Natural killer cell treated with Interleukin-12 subunit alpha and Interleukin-12 subunit beta and Interleukin-15 and Interleukin-18, amount 100 ng/mL, for 72 hours (primary cell): Measurements from ENCODE around the gene SAT1. TPM values are rescaled to one million over a fixed set of nuclear protein-coding genes. Genes with fewer than 3 reads are reported as not detected.

Source experiments
- ATAC-seq, 2 donors: fragments of 150-1000 bp; cut with Tn5 transposase in 1 of 2; sonication (Bioruptor Pico), chemical (Tn5 transposase) in 1 of 2; 2 replicates each; pipeline ENCODE4 v1.10.0; 2021
- DNase-seq: peaks from one replicate; pipeline ENCODE4 v3.0.0; 2022; ENCODE audit warnings: low spot score
- H3K27ac Mint-ChIP-seq, 2 donors: 1 replicate in 1 of 2; 2 replicates in 1 of 2; pipeline ENCODE4 v1.8.0; 2022; ENCODE audit warnings: mixed read lengths in 2 of 2, mild to moderate bottlenecking in 1 of 2, moderate library complexity in 1 of 2
- H3K27me3 Mint-ChIP-seq, 2 donors: 1 replicate in 1 of 2; 2 replicates in 1 of 2; pipeline ENCODE4 v1.8.0; 2022; ENCODE audit warnings: mixed read lengths in 2 of 2
- H3K36me3 Mint-ChIP-seq: one replicate; pipeline ENCODE4 v1.8.0; 2022; ENCODE audit warnings: mixed read lengths
- H3K4me1 Mint-ChIP-seq, 2 donors: 1 replicate in 1 of 2; 2 replicates in 1 of 2; pipeline ENCODE4 v1.8.0; 2022; ENCODE audit warnings: low read depth in 2 of 2, mixed read lengths in 2 of 2, mild to moderate bottlenecking in 1 of 2
- H3K4me3 Mint-ChIP-seq: one replicate; pipeline ENCODE4 v1.8.0; 2022; ENCODE audit warnings: mixed read lengths
- H3K9me3 Mint-ChIP-seq: 2 replicates; pipeline ENCODE4 v1.8.0; 2022; ENCODE audit warnings: mixed read lengths
- total RNA-seq, 2 donors: library from RNA; stranded (reverse); gene quantifications; one replicate each; pipeline ENCODE4 v1.2.3, GENCODE V29; 2022

SAT1 gene
- total RNA-seq, 2 donors from 2014 or later: 122 to 135 TPM

DNA sequence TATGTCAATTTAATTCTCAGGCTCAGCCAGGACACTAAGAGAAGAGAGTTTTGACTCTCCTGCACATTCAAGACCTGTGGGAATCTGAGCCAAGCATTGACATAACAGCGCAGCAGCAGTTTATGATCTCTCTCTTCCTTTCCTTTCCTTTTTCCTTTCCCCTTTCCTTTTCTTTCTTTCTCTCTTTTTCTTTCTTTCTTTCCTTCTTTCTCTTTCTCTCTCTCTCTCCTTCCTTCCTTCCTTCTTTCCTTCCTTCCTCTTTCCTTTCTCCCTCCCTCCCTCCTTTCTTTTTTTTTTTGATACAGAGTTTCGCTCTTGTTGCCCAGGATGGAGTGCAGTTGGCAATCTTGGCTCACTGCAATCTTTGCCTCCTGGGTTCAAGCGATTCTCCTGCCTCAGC lies 21.6 kb downstream of the SAT1 start:
- Mint-ChIP-seq H3K27me3 (peaks cover 0 to 5% of the 10 kb centered on the region in 2 donors), H3K4me3 (no peak overlapping the region), H3K36me3 (no peaks in the 10 kb centered on the region), H3K9me3 (no peaks in the 10 kb centered on the region), H3K4me1 (peaks cover 0 to 3% of the 10 kb centered on the region in 2 donors), H3K27ac (no peak overlapping the region)
- DNase-seq (no peak), ATAC-seq (no peak)

DNA sequence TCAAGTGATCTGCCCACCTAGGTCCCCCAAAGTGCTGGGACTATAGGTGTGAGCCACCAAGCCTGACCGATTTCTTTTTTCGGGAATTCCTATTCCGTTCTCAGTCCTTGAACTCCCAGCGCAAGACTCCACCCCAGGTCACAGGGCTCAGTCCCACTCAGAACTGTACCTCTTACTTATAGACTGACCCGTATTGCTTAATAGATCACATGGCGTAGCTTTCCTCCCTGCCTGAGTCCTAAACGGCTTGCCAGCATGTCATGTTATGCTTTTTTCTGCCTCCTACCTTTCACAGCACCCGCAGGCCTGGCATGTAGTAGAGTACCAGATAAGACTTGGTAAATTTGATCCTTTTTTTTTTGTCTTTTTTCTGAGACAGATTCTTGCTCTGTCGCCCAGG lies 22.4 kb downstream of the SAT1 start:
- Mint-ChIP-seq H3K27me3 (peaks cover 0 to 5% of the 10 kb centered on the region in 2 donors), H3K9me3 (no peaks in the 10 kb centered on the region), H3K27ac (no peak overlapping the region), H3K4me3 (no peak overlapping the region), H3K4me1 (peaks cover 0 to 3% of the 10 kb centered on the region in 2 donors), H3K36me3 (no peaks in the 10 kb centered on the region)
- DNase-seq (no peak), ATAC-seq (no peak)

DNA sequence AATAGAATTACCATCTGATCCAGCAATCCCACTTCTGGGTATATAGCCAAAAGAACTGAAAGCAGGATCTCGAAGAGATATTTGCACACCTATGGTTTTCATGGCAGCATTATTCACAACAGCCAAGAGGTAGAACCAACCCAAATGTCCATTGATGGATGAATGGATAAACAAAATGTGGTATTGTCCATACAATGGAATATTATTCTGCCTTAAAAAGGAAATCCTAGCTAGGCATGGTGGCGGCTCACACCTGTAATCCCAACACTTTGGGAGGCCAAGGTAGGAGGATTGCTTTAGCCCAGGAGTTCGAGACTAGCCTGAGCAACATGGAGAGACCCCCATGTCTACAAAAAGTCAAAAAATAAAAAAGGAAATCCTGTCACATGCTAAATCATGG lies 27.3 kb downstream of the SAT1 start:
- H3K9me3 Mint-ChIP-seq: no peaks in the 10 kb centered on the region
- no peak overlapping the region for H3K27ac Mint-ChIP-seq
- peaks cover 0 to 11% of the 10 kb centered on the region in 2 donors for H3K27me3 Mint-ChIP-seq
- H3K36me3 Mint-ChIP-seq: no peaks in the 10 kb centered on the region
- no peak for ATAC-seq
- peaks cover 3 to 5% of the 10 kb centered on the region in 2 donors for H3K4me1 Mint-ChIP-seq
- no peak for DNase-seq
- no peak overlapping the region for H3K4me3 Mint-ChIP-seq

DNA sequence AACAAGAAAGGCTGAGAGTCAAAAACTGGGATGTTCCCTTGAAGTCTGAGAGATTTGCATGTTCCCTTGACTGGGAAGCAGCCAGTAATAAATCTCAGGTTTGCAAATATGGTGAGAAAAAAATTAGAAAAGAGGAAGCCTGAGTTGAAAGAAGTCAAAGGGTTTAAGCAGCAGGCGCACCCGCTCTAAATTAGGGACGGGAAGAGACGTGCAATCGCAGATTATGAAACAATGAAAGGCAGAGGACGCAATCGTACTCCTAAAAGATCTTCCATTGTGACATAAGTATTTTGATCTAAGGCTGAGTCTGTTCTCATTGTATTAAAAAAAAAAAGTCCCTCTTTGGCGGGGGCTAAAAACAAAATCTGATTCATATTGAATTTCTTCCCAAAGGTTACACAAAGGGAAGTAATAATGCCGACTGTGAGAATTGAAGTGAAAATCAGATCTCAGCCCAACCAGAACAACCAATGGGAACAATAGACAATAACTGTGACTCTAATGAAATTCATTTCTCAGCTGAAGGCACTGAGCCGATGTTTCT lies 28.2 kb downstream of the SAT1 start:
- Mint-ChIP-seq H3K36me3 (no peaks in the 10 kb centered on the region), H3K27ac (no peak overlapping the region), H3K4me3 (no peak overlapping the region), H3K9me3 (no peaks in the 10 kb centered on the region), H3K27me3 (peaks cover 0 to 9% of the 10 kb centered on the region in 2 donors), H3K4me1 (peaks cover 3 to 5% of the 10 kb centered on the region in 2 donors)
- no peak for DNase-seq
- no peak for ATAC-seq

DNA sequence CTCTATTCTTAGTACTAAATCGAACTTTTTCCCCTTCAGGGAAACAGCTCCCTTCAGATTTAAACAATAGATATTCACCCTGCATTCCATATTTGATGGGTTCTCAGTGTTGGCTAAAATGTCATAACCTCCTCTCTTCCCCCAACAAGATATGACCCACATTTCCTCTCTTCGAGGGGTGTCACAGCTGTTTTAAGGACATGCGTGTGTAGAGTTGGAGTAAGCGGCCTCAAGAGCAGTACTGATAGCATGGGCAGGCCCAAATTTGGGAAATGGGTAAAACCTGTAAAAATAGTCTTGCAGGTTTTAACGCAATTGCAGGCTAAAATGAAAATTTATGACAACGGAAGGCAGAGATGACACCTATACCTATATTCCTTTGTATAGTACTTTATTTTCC lies 28.7 kb downstream of the SAT1 start:
- no peak overlapping the region for H3K27ac Mint-ChIP-seq
- H3K4me3 Mint-ChIP-seq: no peak overlapping the region
- no peaks in the 10 kb centered on the region for H3K36me3 Mint-ChIP-seq
- H3K9me3 Mint-ChIP-seq: no peaks in the 10 kb centered on the region
- H3K27me3 Mint-ChIP-seq: peaks cover 0 to 9% of the 10 kb centered on the region in 2 donors
- H3K4me1 Mint-ChIP-seq: peaks cover 3 to 5% of the 10 kb centered on the region in 2 donors
- DNase-seq (no peak), ATAC-seq (no peak)

DNA sequence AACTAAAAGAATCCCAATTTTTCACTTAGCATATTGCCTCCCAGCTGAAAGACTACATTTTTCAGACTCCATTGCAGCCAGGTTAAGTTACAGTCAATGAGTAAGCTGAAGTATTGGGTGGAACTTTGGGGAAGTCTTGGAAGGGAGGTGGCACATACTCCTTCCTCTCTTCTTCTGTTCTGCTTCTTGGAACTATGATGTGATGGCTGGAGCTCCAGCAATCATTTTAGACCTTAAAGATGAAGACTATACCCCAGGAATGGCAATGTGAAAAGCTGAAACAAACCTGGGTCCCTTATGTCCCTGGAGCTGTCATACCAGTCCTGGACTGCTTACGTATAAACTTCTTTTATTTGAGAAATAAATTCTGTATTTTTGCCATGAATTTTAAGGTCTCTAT lies 30.8 kb downstream of the SAT1 start:
- peaks cover 5 to 6% of the 10 kb centered on the region in 2 donors for H3K4me1 Mint-ChIP-seq
- no peak overlapping the region for H3K27ac Mint-ChIP-seq
- ATAC-seq: no peak
- no peaks in the 10 kb centered on the region for H3K9me3 Mint-ChIP-seq
- no peak for DNase-seq
- peaks cover 0 to 9% of the 10 kb centered on the region in 2 donors for H3K27me3 Mint-ChIP-seq
- no peak overlapping the region for H3K4me3 Mint-ChIP-seq
- H3K36me3 Mint-ChIP-seq: no peaks in the 10 kb centered on the region

DNA sequence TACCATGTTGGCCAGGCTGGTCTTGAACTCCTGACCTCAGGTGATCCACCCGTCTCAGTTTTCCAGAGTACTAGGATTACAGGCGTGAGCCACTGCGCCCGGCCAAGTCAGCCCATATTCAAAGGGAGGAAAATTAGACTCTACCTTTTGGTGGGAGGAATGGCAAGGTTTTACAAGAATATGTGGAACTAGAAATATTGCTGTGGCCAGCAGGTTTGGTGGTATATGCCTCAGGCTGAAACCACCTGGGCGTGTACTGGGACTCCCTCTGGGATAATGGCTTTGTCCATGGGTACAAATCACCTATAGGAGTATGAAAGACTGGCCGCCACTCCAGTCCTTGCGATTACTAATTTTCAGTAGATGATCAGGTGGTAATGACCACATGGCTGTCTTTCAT lies 32.4 kb downstream of the SAT1 start:
- Mint-ChIP-seq H3K4me3 (no peak overlapping the region), H3K9me3 (no peaks in the 10 kb centered on the region), H3K36me3 (no peaks in the 10 kb centered on the region), H3K27me3 (peaks cover 0 to 9% of the 10 kb centered on the region in 2 donors), H3K27ac (no peak overlapping the region), H3K4me1 (peaks cover 5 to 6% of the 10 kb centered on the region in 2 donors)
- ATAC-seq (no peak), DNase-seq (no peak)

DNA sequence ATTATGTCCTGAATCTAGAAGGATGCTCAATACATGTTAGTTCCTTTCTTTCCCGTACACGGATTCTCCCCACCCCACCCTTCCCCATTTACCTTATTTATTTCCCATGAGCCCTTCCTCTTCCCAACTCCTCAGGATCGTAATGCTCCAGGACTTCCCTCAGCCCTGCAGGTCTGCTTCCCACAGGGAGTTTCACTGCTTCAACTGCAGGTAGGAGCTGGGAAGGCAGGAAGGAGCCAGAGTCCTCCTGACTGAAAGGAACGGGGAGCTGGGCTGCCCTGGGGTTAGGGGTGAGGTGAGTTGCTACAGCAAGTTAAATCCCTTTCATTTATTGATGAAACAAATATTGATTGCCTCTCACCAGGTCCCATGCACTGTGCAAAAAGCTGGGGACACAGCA lies 33.2 kb downstream of the SAT1 start:
- Mint-ChIP-seq H3K4me3 (no peak overlapping the region), H3K36me3 (no peaks in the 10 kb centered on the region), H3K9me3 (no peaks in the 10 kb centered on the region), H3K4me1 (peaks cover under 1 to 3% of the 10 kb centered on the region in 2 donors), H3K27ac (no peak overlapping the region), H3K27me3 (peaks cover 0 to 2% of the 10 kb centered on the region in 2 donors)
- DNase-seq: no peak
- no peak for ATAC-seq

DNA sequence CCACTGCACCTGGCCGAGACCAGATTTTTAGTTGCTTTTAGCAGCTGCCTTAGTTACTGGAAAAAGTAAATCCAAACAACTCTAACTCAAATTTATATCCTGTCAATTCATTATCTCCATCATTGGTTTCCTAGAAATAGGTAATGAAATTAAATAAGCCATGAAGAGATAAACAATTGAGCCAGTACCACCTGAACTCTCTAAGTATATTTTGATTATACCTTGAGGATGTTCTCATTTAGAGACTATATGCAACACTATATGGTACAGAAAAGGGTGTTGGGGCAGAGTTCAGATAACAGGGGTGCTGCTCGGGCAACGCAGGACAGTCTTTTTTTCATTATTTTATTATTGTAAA lies 35.0 kb downstream of the SAT1 start:
- Mint-ChIP-seq H3K4me3 (no peak overlapping the region), H3K9me3 (no peaks in the 10 kb centered on the region), H3K27me3 (no peaks in the 10 kb centered on the region), H3K36me3 (no peaks in the 10 kb centered on the region), H3K4me1 (peaks cover 0 to 3% of the 10 kb centered on the region in 2 donors), H3K27ac (no peak overlapping the region)
- ATAC-seq: no peak
- DNase-seq: no peak

DNA sequence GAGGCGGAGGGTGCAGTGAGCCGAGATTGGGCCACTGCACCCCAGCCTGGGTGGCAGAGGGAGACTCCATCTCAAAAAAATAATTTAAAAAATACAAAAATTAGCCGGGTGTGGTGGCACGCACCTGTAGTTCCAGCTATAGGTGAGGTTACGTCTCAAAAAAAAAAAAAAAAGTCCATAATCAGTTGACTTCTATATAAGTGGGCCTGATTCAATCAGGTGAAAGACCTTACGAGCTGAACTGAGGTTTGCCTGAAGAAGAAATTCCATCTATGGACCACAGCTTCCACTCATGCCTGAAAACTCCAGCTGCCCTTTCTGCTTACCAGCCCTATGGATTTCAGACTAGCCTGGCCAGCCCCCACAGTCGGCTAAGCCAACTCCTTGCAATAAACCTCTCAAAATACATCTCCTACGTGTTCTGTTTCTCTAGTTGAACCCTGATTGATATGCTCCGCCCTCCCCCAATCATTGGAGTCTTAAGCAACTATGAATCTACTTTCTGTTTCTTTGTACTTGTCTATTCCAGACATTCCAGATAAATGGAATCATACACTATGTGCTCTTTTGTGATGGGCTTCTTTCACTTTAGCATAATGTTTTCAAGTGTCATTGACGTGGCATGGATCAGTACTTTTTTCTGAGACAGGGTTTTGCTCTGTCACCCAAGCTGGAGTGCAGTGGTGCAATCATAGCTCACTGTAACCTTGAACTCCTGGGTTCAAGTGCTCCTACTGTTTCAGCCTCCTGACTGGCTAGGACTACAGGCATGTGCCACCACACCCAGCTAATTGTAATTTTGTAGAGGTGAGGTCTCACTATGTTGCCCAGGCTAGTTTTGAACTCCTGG lies 36.6 kb downstream of the SAT1 start:
- H3K27ac Mint-ChIP-seq: no peak overlapping the region
- H3K4me1 Mint-ChIP-seq: peaks cover 0 to 3% of the 10 kb centered on the region in 2 donors
- H3K36me3 Mint-ChIP-seq: no peaks in the 10 kb centered on the region
- ATAC-seq (no peak), DNase-seq (no peak)
- H3K27me3 Mint-ChIP-seq: no peaks in the 10 kb centered on the region
- no peaks in the 10 kb centered on the region for H3K9me3 Mint-ChIP-seq
- no peak overlapping the region for H3K4me3 Mint-ChIP-seq

DNA sequence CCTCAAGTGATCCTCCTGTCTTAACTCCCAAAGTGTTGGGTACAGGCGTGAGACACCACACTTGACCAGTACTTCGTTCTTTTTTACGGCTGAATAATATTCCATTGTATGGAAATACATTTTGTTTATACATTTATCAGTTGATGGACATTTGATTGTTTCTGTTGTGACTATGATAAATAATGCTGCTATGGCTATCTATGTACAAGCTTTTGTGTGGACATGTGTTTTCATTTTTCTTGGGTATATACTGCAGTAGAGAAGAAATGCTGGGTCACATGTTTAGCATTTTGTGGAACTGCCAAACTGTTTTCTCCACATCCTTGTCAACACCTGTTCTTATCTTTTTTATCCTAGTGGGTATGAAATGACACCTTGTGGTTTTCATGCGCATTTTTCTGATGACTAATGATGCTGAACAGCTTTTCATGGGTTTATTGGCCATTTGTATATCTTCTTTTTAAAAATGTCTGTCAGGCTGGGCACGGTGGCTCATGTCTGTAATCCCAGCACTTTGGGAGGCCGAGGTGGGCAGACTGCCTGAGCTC lies 37.3 kb downstream of the SAT1 start:
- Mint-ChIP-seq H3K36me3 (no peaks in the 10 kb centered on the region), H3K27me3 (no peaks in the 10 kb centered on the region), H3K4me1 (peaks cover 0 to 3% of the 10 kb centered on the region in 2 donors), H3K4me3 (no peak overlapping the region), H3K9me3 (no peaks in the 10 kb centered on the region), H3K27ac (no peak overlapping the region)
- DNase-seq (no peak), ATAC-seq (no peak)

DNA sequence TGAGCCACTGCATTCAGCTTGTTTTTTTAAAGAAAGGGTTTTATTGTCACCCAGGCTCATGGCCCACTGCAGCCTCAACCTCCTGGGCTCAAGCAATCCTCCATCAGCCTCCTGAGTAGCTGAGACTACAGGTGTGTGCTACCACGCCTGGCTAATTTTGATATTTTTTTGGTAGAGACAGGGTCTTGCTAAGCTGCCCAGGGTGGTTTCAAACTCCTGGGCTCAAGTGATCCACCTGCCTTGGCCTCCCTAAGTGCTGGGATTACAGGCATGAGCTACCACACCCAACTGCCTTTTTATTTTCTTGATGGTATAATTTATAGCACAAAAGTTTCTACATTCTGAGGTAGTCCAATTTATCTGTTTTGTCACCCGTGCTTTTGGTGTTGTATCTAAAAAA lies 38.9 kb downstream of the SAT1 start:
- H3K9me3 Mint-ChIP-seq: no peaks in the 10 kb centered on the region
- ATAC-seq (no peak), DNase-seq (no peak)
- H3K27me3 Mint-ChIP-seq: no peaks in the 10 kb centered on the region
- H3K4me1 Mint-ChIP-seq: peaks cover 0 to 3% of the 10 kb centered on the region in 2 donors
- H3K27ac Mint-ChIP-seq: no peak overlapping the region
- no peak overlapping the region for H3K4me3 Mint-ChIP-seq
- H3K36me3 Mint-ChIP-seq: no peaks in the 10 kb centered on the region

DNA sequence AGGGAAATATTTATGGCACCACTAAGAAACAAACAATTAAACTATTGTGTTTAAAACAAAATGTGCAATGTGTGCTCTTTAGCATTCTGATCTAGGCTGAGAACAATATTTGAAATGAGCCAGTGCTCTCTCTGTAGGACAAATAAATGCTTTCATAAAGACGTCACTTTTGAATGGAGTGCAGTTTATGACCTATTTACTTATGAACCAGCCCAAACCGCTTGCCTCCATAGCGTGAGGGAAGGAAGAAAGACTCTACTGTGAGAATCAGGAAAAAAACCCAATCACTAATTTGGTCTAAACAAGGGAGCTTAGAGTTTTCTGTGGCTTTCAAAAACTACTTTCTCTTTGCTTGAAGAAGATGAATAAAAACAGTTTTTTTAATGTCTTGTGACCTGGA lies 39.4 kb downstream of the SAT1 start:
- Mint-ChIP-seq H3K4me1 (no peaks in the 10 kb centered on the region), H3K36me3 (no peaks in the 10 kb centered on the region), H3K4me3 (no peak overlapping the region), H3K27ac (no peak overlapping the region), H3K27me3 (no peaks in the 10 kb centered on the region), H3K9me3 (no peaks in the 10 kb centered on the region)
- ATAC-seq (no peak), DNase-seq (no peak)

DNA sequence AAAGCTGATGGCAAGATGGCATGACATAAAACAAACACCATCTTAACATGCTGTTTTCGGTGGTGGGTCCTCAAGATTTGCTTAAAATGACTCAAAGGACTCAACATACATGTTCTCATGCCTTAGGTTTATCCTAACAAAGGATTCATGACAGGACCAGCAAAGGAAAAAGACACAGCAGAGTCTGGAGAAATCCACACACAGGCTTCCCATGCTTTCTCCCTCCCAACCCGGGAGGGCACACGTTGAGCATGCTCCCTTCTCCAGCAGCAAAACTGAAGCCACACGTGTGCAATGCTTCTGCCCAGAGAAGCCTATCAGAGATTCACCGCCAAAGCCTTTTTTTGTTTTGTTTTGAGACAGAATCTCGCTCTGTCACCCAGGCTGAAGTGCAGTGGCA lies 39.9 kb downstream of the SAT1 start:
- Mint-ChIP-seq H3K4me1 (no peaks in the 10 kb centered on the region), H3K27me3 (peaks cover 0 to 2% of the 10 kb centered on the region in 2 donors), H3K27ac (no peak overlapping the region), H3K36me3 (no peaks in the 10 kb centered on the region), H3K4me3 (no peak overlapping the region), H3K9me3 (no peaks in the 10 kb centered on the region)
- no peak for DNase-seq
- no peak for ATAC-seq
